Nephron progenitor cell (in vitro differentiated cells): ENCODE measurements around the gene BEND5.

Source experiments
- DNase-seq: peaks from one replicate; pipeline ENCODE4 v3.0.0; 2021
- H3K27ac Mint-ChIP-seq: 2 replicates; pipeline ENCODE4 v1.8.0; 2021; ENCODE audit warnings: mild to moderate bottlenecking, moderate library complexity, mixed read lengths
- H3K27me3 Mint-ChIP-seq: 2 replicates; pipeline ENCODE4 v1.8.0; 2021; ENCODE audit warnings: mild to moderate bottlenecking, low read depth, mixed read lengths; ENCODE audit not compliant: poor library complexity
- H3K36me3 Mint-ChIP-seq: 2 replicates; pipeline ENCODE4 v1.8.0; 2021; ENCODE audit warnings: low read depth, mixed read lengths
- H3K4me1 Mint-ChIP-seq: 2 replicates; pipeline ENCODE4 v1.8.0; 2021; ENCODE audit warnings: mixed read lengths
- H3K4me3 Mint-ChIP-seq: 2 replicates; pipeline ENCODE4 v1.8.0; 2021; ENCODE audit warnings: mild to moderate bottlenecking, moderate library complexity, mixed read lengths
- H3K9me3 Mint-ChIP-seq: 2 replicates; pipeline ENCODE4 v1.8.0; 2021; ENCODE audit warnings: mild to moderate bottlenecking, moderate library complexity, mixed read lengths
- TF ChIP-seq, protein P1 (sequence below): fragments of 200-600 bp; sonication (generic); IDR thresholded peaks from 2 replicates; pipeline ENCODE4 v1.5.0; 2021; ENCODE audit warnings: antibody characterized with exemption

Gene BEND5

DNA sequence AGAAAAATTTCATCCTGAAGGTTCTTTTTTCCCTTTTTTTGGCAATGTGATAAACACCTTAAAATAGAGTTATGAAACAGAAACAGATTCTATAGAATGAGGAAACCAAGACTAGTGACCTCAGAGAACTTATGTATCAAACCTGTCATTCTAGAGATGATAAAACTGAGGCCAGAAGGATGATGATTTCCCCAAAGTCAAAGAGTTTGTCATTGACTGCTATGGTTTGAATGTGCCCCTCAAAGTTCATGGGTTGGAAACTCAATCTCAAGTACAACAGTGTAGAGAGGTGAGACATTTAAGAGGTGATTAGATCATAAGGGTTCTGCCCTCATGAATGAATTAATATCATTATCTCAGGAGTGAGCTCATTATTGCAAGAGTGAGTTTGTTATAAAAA is 13.7 kb upstream of the BEND5 start:
- Mint-ChIP-seq H3K36me3 (no peaks in the 10 kb centered on the region), H3K27me3 (peaks cover 35% of the 10 kb centered on the region), H3K9me3 (no peaks in the 10 kb centered on the region), H3K27ac (no peak overlapping the region), H3K4me1 (no peaks in the 10 kb centered on the region), H3K4me3 (no peak overlapping the region)
- no peak for DNase-seq
- TF ChIP-seq, protein P1, sequence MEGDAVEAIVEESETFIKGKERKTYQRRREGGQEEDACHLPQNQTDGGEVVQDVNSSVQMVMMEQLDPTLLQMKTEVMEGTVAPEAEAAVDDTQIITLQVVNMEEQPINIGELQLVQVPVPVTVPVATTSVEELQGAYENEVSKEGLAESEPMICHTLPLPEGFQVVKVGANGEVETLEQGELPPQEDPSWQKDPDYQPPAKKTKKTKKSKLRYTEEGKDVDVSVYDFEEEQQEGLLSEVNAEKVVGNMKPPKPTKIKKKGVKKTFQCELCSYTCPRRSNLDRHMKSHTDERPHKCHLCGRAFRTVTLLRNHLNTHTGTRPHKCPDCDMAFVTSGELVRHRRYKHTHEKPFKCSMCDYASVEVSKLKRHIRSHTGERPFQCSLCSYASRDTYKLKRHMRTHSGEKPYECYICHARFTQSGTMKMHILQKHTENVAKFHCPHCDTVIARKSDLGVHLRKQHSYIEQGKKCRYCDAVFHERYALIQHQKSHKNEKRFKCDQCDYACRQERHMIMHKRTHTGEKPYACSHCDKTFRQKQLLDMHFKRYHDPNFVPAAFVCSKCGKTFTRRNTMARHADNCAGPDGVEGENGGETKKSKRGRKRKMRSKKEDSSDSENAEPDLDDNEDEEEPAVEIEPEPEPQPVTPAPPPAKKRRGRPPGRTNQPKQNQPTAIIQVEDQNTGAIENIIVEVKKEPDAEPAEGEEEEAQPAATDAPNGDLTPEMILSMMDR, result no peak

DNA sequence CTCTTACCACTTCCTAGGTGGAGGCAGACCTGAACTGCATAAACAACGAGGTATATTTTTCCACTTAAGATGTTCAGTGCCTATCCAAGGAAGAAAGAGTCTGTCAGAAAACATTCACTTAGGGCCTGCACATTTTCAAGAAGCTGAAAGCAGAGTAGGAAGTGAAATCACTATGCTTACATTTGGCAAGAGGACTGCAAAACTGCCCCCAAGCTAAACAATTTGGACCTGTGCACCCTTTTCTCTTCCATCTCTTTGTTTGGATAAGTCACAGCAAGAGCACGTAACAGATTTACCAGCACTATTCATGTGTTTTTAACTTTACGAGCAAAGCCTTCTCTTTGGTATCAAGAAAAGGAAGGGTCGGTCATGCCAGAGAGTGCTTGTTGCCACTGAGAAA is 13.2 kb upstream of the BEND5 start:
- Mint-ChIP-seq H3K9me3 (no peaks in the 10 kb centered on the region), H3K4me3 (no peak overlapping the region), H3K27ac (no peak overlapping the region), H3K27me3 (peaks cover 33% of the 10 kb centered on the region), H3K4me1 (no peaks in the 10 kb centered on the region), H3K36me3 (no peaks in the 10 kb centered on the region)
- no peak for DNase-seq
- TF ChIP-seq, protein P1, result no peak

DNA sequence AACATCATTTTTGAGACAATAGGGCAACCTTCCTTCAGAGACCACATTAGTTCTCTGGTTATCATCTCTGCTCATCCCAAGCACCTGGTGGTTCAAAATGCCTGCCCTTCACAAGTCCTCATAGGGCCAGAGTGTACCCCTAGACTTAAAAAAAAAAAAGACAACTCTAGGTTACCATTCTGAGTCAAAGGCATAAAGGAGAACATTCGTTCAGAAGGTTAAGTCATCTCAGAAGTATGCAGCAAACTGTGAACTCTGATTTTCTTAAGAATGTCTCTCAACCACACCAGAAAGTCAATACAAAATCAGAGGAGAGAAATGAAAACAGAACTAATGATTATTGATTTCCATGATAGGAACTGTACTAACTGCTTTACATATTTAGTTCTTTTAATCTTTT is 9.2 kb upstream of the BEND5 start:
- Mint-ChIP-seq H3K36me3 (no peaks in the 10 kb centered on the region), H3K27ac (no peak overlapping the region), H3K9me3 (no peaks in the 10 kb centered on the region), H3K4me3 (no peak overlapping the region), H3K27me3 (peaks cover 29% of the 10 kb centered on the region), H3K4me1 (no peaks in the 10 kb centered on the region)
- DNase-seq, result no peak
- TF ChIP-seq, protein P1, result no peak

DNA sequence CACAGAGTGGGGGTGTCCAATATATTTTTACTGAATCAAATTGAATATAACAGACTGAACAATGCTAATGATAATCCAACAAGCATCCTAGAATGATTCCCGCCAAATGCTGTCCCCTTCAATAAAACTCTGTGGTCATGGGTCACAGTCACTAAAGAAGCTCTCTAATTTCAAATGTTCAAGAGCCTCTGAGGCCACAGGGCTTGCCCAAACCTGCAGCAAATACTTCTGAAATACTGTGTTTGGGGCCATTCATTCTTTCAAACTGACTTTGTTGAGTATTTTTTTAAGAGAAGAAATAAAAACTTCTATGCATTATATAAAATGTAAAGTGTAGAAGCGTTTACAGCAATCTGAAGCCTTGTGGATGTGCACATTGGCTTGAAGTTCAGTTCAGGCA is 7.6 kb upstream of the BEND5 start:
- no peaks in the 10 kb centered on the region for H3K9me3 Mint-ChIP-seq
- no peak overlapping the region for H3K4me3 Mint-ChIP-seq
- TF ChIP-seq, protein P1, result no peak
- peaks cover 29% of the 10 kb centered on the region for H3K27me3 Mint-ChIP-seq
- H3K36me3 Mint-ChIP-seq, result no peaks in the 10 kb centered on the region
- H3K27ac Mint-ChIP-seq, result no peak overlapping the region
- H3K4me1 Mint-ChIP-seq, result no peaks in the 10 kb centered on the region
- DNase-seq, result no peak

DNA sequence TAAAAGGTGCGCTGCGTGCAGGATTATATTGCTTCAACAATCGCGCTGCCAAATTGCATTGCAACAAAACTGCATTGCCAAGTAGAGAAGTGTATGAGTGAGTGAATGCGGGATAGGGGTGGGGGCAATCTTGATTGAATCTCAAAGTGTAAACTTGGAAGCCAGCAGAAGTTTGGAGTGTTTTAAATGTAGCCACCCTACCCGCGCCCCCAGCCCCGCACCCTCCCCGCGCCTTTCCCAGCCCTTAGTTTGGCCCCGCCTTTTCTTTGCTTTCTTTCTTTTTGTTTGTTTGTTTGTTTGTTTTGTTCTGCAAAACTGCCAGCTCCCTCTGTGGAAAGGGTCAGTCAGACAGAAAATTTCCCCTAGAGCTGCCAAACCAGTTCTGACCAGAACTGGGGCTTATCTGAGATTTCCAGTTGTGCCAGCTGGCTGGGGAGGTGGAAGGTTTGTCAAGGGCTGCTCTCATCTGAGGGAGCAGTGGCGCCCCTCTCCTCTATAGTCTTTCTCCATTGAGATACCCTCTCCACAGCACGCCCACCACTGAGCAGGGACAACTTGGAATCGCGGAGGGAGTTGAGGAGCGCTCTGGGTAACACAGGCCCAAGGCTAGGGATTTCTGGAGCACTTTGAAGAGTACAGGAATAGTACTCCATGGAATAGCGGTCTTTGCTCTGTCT is 666 bp upstream of the BEND5 start:
- Mint-ChIP-seq H3K27ac (peak overlapping the region; percentile 23), H3K9me3 (no peaks in the 10 kb centered on the region), H3K4me1 (peaks cover 34% of the 10 kb centered on the region), H3K27me3 (peaks cover 7% of the 10 kb centered on the region), H3K36me3 (peaks cover 15% of the 10 kb centered on the region), H3K4me3 (peak overlapping the region; percentile 100)
- TF ChIP-seq, protein P1, result no peak
- peak; percentile 30 for DNase-seq

DNA sequence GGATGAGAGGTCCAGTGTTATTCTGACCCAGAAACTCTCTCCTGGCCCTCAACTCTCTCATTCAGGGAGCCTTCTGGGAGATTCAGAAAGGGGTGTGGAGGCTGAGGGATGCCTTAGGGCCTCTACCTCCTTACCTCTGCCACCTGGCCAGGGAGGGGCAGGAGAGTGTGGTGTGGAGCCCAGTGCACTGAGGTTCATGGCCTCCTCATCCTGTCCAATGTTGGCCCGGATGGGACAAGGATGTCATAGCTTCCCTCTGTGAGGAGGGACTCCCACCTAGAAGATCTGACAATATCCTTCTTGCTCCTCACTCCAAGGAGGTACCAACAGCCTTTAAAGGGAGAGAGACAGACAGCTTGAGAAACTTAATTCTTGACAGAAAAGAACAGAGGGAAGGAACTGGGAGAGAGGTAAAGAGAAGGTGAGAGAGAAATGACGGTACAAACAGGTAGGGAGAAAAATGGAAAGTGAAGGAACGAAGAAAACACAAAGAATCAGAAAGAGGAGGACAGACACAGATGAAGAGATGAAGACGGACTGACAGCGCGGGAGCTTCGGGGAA is 779 bp downstream of the BEND5 start:
- peak overlapping the region; percentile 65 for H3K27ac Mint-ChIP-seq
- H3K4me1 Mint-ChIP-seq, result peaks cover 40% of the 10 kb centered on the region
- TF ChIP-seq, protein P1, result no peak
- DNase-seq, result no peak
- peaks cover 26% of the 10 kb centered on the region for H3K36me3 Mint-ChIP-seq
- H3K27me3 Mint-ChIP-seq, result peaks cover 7% of the 10 kb centered on the region
- H3K9me3 Mint-ChIP-seq, result no peaks in the 10 kb centered on the region
- H3K4me3 Mint-ChIP-seq, result peak overlapping the region; percentile 100
